CD4-positive, alpha-beta T cell treated with Interleukin-6 at 100 ng/mL for 8 hours (primary cell): ENCODE measurements around the gene SAP25.

Experiments used
- DNase-seq: peaks from one replicate; pipeline ENCODE4 v3.0.0-alpha.2; 2020; ENCODE audit warnings: mixed read lengths, low spot score

Gene SAP25

GRCh38 chr7:100595188-100595587 lies 21.5 kb upstream of the SAP25 start:
- no peak for DNase-seq

- no peak for DNase-seq
Observed at GRCh38 chr7:100591596-100591995, 17.9 kb upstream of the SAP25 start.

GRCh38 chr7:100590077-100590737 lies 16.5 kb upstream of the SAP25 start:
- no peak for DNase-seq

GRCh38 chr7:100589341-100589947 lies 15.7 kb upstream of the SAP25 start:
- DNase-seq = no peak

GRCh38 chr7:100588438-100588837 lies 14.7 kb upstream of the SAP25 start:
- DNase-seq = no peak

GRCh38 chr7:100586266-100587025 lies 12.7 kb upstream of the SAP25 start, which contains the start of gene FBXO24:
TSS of gene FBXO24 (plus strand) at chr7:100586328. CDS start at chr7:100586626, 298 bp downstream.
- DNase-seq = peak; percentile 100

- DNase-seq = peak; percentile 49
Observed at GRCh38 chr7:100585511-100586265, 12.0 kb upstream of the SAP25 start, which contains the start of gene LRCH4. TSS of gene LRCH4 (minus strand) at chr7:100586129. CDS start at chr7:100586100, 29 bp downstream.

GRCh38 chr7:100584683-100585510 lies 11.2 kb upstream of the SAP25 start:
- DNase-seq = no peak

- no peak for DNase-seq
Observed at GRCh38 chr7:100584054-100584682, 10.5 kb upstream of the SAP25 start.

GRCh38 chr7:100583132-100584053 lies 9.7 kb upstream of the SAP25 start:
- DNase-seq = peak; percentile 77

- DNase-seq = no peak
Observed at GRCh38 chr7:100582650-100583049, 8.9 kb upstream of the SAP25 start.

- DNase-seq = no peak
Observed at GRCh38 chr7:100582041-100582579, 8.4 kb upstream of the SAP25 start.

GRCh38 chr7:100580466-100581283 lies 7.0 kb upstream of the SAP25 start:
- no peak for DNase-seq

GRCh38 chr7:100578246-100579183 lies 4.8 kb upstream of the SAP25 start:
- DNase-seq = no peak

- no peak for DNase-seq
Observed at GRCh38 chr7:100577507-100577906, 3.8 kb upstream of the SAP25 start.

- no peak for DNase-seq
Observed at GRCh38 chr7:100577103-100577502, 3.4 kb upstream of the SAP25 start.

GRCh38 chr7:100576384-100576993 lies 2.8 kb upstream of the SAP25 start:
- DNase-seq = no peak
